HG03025 (cell line): ENCODE data around the gene SLC1A2.

Experiments used
- ATAC-seq: cut with Tn5 transposase; IDR thresholded peaks from one replicate; pipeline ENCODE4 v1.9.1; 2021; ENCODE audit warnings: mild to moderate bottlenecking, moderate library complexity; ENCODE audit not compliant: unreplicated experiment, low FRiP score

SLC1A2 gene

GRCh38 chr11:35334385-35335090 lies 84.8 kb downstream of the SLC1A2 start:
- ATAC-seq, result no peak

- no peak for ATAC-seq
These were observed 86.8 kb downstream of the SLC1A2 start for GRCh38 chr11:35332524-35332923.

- peak; percentile 83 for ATAC-seq
These were observed 88.4 kb downstream of the SLC1A2 start for GRCh38 chr11:35330931-35331330.

GRCh38 chr11:35330156-35330889 lies 89.0 kb downstream of the SLC1A2 start:
- ATAC-seq, result no peak

- ATAC-seq, result no peak
These were observed 91.5 kb downstream of the SLC1A2 start for GRCh38 chr11:35327829-35328228.

GRCh38 chr11:35326266-35326879 lies 93.0 kb downstream of the SLC1A2 start:
- no peak for ATAC-seq

GRCh38 chr11:35324981-35325380 lies 94.4 kb downstream of the SLC1A2 start:
- ATAC-seq, result no peak

GRCh38 chr11:35324183-35324886 lies 95.0 kb downstream of the SLC1A2 start:
- ATAC-seq, result no peak

- ATAC-seq, result no peak
These were observed 96.1 kb downstream of the SLC1A2 start for GRCh38 chr11:35323076-35323868.

GRCh38 chr11:35322318-35322979 lies 96.9 kb downstream of the SLC1A2 start:
- no peak for ATAC-seq

- no peak for ATAC-seq
These were observed 97.6 kb downstream of the SLC1A2 start for GRCh38 chr11:35321532-35322317.

- no peak for ATAC-seq
These were observed 98.2 kb downstream of the SLC1A2 start for GRCh38 chr11:35321111-35321510.

- peak; percentile 55 for ATAC-seq
These were observed 100.1 kb downstream of the SLC1A2 start for GRCh38 chr11:35318977-35319925.

- ATAC-seq, result no peak
These were observed 101.0 kb downstream of the SLC1A2 start for GRCh38 chr11:35318309-35318708.

GRCh38 chr11:35317253-35317652 lies 102.1 kb downstream of the SLC1A2 start:
- ATAC-seq, result no peak

- ATAC-seq, result no peak
These were observed 103.2 kb downstream of the SLC1A2 start for GRCh38 chr11:35316161-35316560.

- no peak for ATAC-seq
These were observed 105.6 kb downstream of the SLC1A2 start for GRCh38 chr11:35313760-35314153.
